H54 (cell line): ENCODE results near the gene NDUFS6.

ENCODE experiments used
- DNase-seq: peaks from one replicate; pipeline ENCODE4 v3.0.0; 2011; ENCODE audit warnings: low spot score, mixed read lengths; ENCODE audit not compliant: insufficient read length
- FAIRE-seq: peaks from 3 replicates; lab custom pipeline; 2011; peaks lifted over from hg19 to GRCh38; lab: Jason Lieb, UNC
- POLR2A ChIP-seq: IDR thresholded peaks from 2 replicates; pipeline ENCODE4 v1.6.1; 2011; ENCODE audit warnings: low read depth, mild to moderate bottlenecking, low read length

The NDUFS6 gene

GRCh38 chr5:1770443-1770802, 30.8 kb upstream of the NDUFS6 start:
- FAIRE-seq (no peak), DNase-seq (no peak)
- TF ChIP-seq POLR2A, result no peak

- TF ChIP-seq POLR2A, result no peak
- DNase-seq, result no peak
- no peak for FAIRE-seq
Observed at GRCh38 chr5:1771149-1772065, 29.8 kb upstream of the NDUFS6 start.

GRCh38 chr5:1772634-1773033, 28.6 kb upstream of the NDUFS6 start:
- no peak for FAIRE-seq
- DNase-seq, result no peak
- no peak for TF ChIP-seq POLR2A

GRCh38 chr5:1776831-1777230, 24.4 kb upstream of the NDUFS6 start:
- FAIRE-seq, result no peak
- TF ChIP-seq POLR2A, result no peak
- no peak for DNase-seq

- DNase-seq (no peak), FAIRE-seq (no peak)
- no peak for TF ChIP-seq POLR2A
Observed at GRCh38 chr5:1777281-1778137, 23.7 kb upstream of the NDUFS6 start.

GRCh38 chr5:1778138-1779020, 22.8 kb upstream of the NDUFS6 start:
- TF ChIP-seq POLR2A, result no peak
- FAIRE-seq, result no peak
- no peak for DNase-seq

- DNase-seq (no peak), FAIRE-seq (no peak)
- TF ChIP-seq POLR2A, result no peak
Observed at GRCh38 chr5:1779021-1779680, 22.1 kb upstream of the NDUFS6 start.

GRCh38 chr5:1779782-1780613, 21.2 kb upstream of the NDUFS6 start:
- DNase-seq (no peak), FAIRE-seq (no peak)
- no peak for TF ChIP-seq POLR2A

- DNase-seq, result no peak
- no peak for FAIRE-seq
- TF ChIP-seq POLR2A, result no peak
Observed at GRCh38 chr5:1780614-1780930, 20.6 kb upstream of the NDUFS6 start.

- TF ChIP-seq POLR2A, result no peak
- DNase-seq (no peak), FAIRE-seq (no peak)
Observed at GRCh38 chr5:1781107-1781506, 20.1 kb upstream of the NDUFS6 start.

- no peak for TF ChIP-seq POLR2A
- DNase-seq (no peak), FAIRE-seq (no peak)
Observed at GRCh38 chr5:1781726-1782384, 19.4 kb upstream of the NDUFS6 start.
